GM21786 (cell line): ENCODE results near the gene NECTIN1.

Experiments used
- ATAC-seq: cut with Tn5 transposase; IDR thresholded peaks from one replicate; pipeline ENCODE4 v1.9.1; 2021; ENCODE audit not compliant: unreplicated experiment

Gene NECTIN1

DNA sequence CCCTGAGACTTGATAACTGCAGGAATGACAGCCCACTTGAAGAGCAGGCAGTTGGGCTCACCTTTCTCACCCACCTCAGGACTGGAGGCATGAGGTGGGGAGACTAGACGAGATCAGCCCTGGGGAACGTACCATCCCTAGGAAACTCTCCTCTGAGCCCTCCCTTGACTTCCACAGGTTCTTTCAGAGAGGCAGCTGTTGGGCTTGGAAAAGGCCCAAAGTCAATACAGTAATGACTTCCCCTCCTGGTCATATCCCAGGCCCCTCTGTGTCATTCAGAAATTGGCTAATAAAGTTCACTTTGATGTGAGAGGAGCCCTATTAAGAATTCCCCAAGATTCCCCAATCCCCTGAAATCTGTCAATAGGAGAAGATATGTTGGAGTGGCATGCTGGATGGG lies 5.8 kb upstream of the NECTIN1 start:
- no peak for ATAC-seq

DNA sequence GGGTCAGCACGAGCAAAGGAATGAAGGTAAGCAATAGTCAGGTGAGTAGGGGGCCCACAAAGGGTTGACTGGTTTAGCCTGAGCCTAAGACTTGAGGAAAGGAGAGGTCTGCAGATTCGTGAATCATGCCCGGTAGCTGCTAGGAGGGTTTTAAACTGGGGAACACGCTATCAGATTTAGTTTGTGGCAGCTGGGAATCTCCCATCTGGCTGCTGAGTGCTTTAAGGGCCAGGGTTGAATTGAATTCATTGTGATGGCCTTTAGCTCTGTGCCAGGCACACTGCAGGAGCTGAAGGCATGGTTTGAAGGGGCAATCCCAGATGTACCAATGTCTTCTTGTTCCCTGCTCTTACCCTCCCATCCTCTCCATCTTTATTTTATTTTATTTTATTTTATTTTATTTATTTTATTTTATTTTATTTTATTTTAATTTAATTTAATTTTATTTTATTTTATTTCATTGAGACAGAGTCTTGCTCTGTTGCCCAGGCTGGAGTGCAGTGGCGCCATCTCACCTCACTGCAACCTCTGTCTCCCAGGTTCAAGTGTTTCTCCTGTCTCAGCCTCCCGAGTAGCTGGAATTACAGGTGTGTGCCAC lies 1.9 kb upstream of the NECTIN1 start:
- no peak for ATAC-seq

DNA sequence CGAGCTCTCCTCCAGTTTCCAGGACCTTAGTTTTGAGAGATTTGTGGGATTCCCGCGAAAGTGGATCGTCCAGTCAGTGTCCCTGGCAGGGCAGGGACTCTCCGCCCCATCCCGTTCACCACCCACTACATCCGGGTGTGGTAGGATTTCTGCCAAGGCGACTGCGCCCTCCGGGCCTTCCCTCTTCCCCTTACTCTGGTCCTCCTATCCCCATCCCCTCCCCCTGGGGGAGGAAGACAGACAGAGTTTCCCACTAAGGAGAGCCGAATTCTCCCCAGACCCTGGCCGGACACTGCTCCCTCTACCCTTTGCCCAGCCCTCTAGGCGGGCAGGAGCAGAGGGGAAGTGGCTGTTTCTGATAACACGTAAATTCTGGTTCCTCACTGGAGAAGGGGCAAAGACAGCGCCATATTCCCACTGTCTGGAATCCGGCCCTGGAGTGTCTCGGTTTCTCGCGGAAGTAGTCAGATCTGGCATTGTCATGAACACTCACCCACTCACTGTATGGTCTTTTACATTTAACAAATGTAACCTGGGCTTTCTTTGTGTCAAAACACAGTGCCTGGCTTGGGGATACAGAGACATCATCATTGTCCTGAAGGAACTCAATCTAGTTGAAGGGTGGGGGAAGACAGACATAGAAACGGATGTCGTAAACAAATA lies 1.1 kb upstream of the NECTIN1 start:
- no peak for ATAC-seq

DNA sequence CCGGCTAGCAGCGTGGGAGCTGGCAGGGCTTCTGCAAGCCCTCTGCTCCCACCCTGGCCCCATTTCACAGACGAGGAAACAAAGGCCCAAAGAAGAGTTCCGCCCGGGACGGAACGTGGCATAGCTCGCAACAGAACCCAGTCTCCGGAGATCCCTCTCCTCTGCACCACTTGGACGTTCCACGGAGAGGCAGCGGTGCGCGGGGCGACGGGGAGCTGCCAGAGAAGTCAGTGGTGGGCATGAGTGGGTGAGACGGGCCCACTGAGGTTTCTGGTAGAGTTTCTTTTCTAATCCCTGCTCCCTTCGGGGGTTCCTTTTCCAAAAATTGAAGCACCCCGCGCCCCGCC lies 554 bp upstream of the NECTIN1 start:
- ATAC-seq: peak; percentile 18

DNA sequence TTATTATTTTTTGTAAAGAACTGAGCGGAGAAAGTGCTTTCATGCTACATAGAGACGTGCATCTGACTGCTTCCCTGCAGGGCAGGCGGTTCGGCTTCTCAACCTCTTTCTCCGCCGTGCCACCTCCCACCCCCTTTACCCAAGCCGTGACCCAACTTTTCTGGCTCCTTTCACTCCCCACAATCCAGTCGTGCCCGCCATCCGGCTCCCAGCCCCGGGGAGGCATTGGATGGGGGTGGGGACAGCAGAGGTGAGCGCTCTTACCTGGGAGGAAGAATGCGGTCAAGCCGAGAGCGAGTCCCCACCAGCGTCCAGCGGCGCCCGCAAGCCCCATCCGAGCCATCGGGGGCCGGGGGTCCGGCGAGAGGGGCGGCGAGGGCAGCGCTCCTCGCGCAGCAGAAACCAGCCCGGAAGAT lies 781 bp downstream of the NECTIN1 start:
- no peak for ATAC-seq

DNA sequence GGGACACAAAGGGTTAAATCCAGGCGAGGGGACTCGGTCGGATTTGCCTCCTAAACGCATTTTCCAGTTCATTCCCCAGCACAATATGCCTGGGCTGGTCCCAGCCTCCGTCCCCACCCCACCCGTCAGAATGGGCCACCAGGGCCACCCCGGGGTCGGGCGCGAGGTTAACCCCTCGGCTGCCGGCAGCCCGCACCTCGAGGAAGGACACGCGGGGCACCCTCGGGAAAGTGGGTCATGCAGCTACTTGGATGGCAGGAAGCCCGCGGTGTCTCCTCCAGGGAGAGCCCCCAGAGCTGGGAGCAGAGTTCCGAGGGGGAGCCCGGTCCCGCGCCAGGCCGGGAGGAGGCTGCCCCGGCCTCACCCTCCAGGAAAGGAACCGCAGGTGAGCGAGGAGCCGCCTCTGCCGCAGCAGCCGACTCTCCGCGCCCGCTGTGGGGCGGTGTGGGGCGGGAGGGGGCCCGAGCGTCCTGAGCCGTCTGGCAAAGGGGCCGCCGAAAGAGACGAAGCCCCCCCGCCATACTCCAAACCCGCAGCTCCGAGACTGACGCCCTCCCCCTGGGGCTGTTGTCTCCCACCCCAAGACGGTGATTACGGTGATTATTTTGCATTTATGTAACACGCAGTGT lies 1.4 kb downstream of the NECTIN1 start:
- no peak for ATAC-seq

DNA sequence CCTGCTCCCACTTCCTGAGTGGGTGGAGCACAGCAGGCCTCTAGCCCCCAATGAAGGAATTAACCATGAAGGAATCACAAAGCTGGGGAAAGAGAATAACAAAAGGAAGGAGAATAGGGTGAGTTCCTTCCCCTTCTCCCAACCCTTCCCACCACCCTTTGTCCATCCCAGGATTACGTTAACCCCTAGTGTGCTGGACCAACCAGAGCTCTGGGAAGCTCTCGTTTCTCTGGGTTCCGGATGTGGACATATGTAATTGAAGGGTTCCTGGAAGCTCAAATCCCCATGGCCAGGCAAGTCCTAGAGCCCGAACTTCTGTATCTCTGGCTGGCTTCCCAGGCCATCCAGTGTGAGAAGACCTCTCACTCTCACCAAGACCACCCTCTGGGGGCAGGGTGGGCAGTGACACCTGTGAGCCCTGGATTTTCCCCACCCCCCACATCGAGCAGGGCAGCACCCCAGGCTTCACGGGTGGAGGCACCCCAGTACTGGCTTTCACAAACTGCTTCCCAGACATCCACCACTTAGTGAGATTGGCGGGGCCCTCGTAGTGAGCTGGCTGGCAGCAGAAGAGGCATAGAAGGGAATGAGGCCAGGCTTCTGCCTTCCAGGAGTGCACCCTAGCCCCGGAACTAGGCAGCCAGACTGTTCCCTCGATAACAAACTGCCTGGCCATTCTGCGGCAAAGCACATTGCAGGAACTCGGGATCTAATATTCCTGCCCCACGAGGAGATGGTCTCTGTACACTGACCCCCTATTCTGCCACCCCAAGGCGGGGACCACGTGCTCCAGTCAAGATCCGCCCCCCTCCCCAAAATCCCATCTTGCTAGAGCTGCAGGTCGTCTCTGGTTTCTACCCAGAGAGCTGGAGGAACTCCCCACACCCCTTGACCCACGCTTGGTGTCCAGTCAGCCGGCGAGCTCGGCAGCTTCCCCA lies 2.1 kb downstream of the NECTIN1 start:
- ATAC-seq: no peak

DNA sequence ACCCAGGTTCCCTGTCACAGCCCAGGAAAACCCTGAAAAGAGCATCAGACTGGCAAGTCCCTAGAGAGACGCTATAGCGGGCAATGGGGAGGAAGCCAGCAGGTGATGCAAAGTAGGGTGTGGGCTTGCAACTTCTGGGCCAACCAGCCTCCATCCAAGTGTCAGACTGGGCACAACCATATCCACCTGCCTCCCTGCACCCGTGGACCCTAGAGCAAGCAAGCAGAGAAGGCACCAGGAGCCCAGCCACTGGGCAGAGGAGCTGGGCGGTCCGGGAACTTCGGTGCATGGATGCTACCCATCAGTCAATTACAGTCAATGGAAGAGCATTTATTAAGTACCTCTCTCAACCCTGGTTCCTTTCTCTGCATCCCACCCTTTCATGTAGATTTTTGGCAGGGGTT lies 2.8 kb downstream of the NECTIN1 start:
- no peak for ATAC-seq

DNA sequence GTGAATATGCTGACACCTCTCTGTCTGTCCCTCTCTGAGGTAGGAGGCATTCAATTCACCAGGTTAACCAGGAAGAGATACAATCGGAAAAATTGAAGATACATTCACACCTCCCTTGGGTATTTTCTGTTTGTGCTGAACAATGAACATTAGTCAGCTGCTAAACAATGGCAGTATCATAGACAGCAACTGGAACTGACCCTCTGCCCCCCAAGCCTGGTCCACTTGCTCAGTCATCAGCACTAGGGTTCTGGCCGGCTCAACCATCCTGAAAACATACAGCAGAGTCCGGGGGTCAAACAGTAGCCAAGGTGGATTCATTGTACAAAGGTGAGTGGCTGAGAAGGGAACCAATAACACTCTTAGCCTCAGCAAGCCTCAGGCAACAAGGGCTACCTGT lies 4.0 kb downstream of the NECTIN1 start:
- no peak for ATAC-seq

DNA sequence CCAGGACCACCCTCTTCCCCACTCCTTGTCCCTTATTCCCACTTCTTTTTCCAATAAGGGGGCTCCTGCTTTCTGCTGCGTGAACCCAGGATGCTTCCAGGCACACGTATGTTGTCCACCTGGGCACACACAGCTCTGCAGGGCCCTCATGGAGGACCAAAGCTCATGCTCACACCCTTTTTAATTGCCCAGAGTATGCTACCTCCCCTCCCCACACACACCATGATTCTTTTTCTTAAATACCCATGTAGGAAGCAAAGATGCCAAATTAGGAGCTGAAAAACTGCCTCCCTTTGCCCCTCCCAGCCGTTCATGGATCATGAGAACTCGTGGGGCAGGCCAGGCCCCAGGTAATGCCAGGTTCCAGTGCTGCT lies 5.1 kb downstream of the NECTIN1 start:
- ATAC-seq: no peak

DNA sequence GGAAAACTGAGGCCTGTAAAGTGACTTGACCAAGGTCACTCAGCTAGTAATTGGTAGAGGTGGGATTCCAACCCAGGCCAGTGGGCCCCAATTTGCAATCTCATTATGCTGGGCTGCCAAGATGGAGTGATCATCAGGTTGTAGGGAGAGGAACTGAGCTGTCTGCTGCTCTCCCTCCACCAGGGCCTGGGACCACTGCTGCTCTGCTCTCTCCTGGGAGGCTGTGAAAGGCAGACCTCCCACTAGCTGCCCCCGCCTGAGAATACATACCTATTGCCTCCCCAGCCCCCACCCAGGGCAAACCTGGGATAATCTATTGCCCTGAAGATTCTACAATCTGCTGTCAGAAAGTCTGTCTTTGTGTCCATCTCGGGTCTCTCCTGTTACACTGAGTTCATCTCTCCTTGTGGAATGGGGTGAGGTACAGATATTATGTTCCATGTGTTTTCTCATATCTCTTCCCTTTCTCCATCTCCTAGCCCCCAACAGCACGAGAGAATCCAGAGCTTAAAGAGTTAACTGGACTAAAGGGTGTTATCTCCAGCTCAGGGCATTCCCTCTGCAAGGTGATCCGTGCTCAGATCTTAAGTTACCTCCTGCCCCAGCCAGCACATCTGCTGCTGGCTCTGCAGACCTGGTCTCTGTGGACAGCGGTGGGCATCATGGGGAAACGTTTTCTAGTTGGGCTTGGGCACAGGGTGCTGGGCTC lies 5.6 kb downstream of the NECTIN1 start:
- ATAC-seq: no peak

DNA sequence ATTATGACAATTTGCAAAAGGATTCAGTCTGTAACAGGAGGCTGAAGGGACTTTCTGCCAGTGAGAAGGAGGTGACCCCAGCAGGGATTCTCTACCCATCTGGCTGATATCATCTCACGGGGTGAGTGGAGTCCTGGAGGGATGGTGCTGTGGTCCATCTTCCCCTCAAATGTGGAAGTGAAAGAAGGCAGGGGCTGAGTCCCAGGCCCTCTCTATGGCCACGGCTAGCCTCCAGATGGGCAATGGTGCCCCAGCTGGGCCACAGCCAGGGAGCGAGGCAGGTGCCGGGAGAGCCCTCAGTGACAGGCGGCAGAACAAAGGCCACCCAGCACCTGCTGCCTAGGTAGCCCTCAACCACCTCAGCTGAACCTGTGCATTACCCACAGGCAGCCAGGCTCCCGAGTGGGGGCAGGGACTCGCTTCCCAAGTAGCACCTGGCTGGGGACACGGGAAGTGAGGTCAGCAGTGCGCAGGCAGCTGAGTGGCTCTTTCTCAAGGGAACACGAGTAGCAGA lies 6.7 kb downstream of the NECTIN1 start:
- ATAC-seq: no peak

DNA sequence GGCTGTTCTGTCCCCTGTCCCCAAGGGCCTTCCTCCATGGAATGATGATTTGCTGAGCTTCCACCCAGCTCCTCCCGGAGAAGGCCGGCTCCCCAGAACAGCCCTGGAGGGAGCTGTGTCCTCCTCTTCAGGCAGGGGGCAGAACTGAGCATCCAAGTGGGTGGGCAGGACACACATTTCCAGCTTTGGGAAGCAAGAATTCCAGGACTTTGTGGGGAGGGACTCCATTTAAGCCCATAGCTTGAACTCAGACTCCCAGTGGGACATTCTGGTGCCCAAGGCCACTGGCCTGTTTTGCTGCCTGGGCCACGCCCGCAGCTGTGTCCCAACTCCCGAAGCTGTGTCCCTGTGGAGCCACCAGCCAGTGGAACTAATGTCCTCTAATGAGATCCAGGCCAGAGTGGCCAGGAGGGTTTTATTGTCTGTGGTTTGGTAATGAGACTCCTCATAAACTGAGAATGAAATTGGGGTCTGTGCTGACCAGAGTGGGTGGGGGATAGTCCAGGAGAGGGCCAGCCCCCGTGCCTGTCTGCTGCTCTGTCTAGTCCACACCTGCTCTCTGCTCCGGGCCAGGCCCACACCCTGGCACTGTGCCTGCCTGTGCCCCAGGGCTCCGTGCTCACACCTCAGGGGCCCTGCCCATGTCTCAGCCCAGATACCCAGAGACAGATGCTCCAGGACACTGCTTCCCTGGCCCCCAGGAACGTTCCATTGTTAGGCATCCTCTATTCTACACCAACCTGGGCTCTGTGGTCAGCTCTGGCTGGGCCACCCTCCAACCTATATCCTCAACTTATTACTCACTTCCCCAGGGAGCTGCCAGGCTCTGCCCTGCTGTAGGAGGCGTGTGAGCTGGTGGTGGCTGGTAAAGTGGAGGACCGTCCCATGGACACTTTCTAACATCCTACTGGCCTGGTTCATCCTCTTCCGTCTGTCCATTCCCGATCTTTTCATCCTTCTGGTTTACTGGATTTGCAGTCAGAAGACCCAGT lies 7.6 kb downstream of the NECTIN1 start:
- no peak for ATAC-seq

DNA sequence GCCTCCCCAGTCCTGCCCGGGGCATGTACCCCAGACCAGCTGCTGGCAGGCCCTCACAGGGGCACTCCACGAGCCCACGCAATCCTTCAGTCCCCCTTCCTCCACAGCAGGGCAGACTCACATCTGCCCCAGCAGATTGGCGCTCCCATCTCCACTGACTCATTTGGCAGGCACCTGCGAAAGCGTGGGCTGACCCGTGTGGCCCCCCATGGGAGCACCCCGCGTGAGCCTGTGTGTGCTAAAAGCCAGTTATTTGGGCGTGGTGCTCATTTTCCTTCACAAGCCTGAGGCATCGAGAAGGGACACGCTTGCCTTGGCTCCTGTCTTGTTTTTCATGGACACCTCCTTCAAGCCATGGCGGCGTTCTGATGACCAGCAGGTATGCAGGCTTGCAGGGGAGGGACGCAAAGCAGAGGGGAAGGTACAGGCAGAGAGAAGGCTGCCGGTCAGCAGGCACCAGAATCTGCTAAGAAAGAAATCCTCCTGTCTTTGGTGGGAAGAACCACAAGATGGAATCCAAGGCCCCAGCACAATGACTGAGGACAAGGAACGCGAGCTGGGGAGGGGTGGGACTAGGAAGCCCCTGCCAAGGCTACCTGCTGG lies 8.6 kb downstream of the NECTIN1 start:
- no peak for ATAC-seq

DNA sequence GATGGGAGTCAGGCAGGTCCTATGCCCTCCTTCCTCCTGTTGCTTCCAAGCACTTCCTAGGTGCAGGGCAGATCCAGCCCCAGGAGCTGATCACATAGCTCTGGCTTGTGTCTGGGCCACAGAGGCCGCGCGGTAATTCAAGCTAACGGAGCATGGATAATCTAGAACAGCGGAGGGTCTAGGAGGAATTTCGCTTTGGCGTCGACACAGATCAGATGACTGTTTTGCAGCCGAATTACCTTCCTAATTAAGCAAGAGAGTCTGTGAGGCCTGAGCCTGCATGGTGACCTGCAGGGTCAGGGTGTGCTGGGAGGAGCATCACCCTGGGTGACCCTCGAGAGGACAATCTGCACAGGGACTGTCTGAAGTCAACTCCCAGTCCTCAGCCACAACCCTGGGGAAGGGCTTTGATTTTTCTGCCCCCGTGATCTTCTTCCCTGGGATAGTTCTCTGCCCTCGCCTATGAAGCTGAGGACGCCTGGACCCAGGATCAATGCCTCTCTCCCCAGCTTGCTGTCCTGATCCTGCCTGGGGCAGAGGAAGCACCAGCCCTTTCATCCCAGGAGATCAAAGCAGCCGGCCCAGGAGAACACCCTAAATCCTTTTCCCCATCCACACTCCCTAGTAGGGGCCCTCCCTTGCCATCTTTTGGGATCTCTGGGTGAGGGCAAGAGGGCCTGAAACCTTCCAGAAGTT lies 11.0 kb downstream of the NECTIN1 start:
- no peak for ATAC-seq

DNA sequence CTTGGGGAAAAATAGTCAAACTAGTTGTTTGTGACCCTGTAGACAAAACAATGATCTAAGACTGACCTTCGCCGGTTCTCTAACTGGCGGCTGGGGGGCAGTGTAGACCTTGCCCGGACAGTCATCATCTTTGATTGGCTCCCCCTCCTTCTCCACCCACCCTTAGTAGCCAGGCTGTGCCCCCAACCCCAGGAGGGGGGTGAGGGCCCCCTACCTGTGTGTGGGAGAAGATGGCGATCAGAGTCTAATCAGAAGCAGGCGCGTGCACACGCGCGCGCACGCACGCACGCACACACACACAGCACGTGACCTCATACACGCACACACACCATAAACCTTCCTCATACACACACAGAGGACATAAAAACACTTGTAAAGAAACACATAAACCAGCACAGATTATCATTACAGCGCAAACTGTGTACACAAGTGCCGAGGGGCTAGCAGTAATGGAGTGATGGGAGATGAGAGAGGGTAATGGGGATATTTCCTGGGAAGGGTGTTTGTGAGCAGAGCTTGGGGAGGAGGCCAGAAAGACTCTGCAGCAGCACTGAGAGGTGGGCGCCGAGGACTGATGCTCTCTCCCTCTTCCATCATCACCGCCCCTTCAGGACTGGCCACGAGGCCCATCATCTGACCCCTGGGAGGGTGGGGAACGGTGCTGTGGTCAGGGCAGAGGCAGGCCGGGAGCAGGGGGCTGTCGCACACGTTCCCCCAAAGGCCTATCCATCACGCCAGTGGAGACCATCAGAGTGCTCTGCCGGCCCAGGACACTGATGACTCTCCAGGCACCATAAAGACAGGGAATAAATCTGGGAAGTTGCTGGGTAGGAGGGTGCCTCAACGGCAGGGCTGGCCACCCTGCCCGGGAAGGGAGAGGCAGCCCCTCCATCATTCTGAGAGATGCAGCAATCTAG lies 12.2 kb downstream of the NECTIN1 start:
- ATAC-seq: no peak

DNA sequence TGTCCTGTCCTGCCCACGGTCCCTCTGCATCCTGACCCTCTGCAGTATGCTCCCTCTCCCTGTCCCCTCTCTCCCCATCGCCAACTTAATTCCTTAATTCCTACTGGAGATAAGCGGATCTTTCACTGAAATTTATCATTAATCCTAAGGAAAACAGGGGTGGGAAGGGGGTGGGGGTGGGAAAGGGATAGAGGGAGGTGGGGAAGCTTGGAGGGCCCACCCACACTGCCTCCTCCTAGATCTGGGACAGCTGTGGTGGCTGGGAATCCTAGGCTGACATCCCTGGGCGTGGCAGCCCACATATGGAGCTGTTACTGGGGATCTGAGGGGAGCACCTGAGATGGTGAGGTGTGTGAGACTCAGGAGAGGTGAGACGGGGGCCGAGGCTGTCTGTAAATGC lies 14.4 kb downstream of the NECTIN1 start:
- ATAC-seq: no peak

DNA sequence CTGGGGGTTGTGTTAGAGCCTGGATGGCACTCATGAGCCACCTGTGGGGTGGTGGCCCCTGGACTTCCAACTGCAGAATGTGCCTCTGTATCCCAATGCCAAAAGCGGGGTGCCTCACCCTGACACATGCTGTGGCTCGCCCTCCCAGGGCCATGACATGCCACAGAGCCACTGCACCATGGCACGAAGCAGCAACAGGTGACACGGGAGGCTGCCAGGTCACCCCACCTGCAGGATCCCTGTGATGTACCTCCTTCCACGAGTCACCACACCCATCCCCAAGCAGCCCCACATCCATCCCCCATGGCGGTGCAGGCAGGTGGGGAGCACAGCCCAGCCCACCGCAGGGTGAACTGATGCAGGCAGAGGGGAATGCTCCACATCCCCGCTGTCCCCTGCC lies 14.8 kb downstream of the NECTIN1 start:
- no peak for ATAC-seq
